Hematopoietic multipotent progenitor cell (in vitro differentiated cells): ENCODE data around the gene S100A3. TPM values are rescaled to one million over a fixed set of nuclear protein-coding genes. Genes with fewer than 3 reads are reported as not detected.
"Not testable (repeated sequence)": the region's sequence is repeated elsewhere in the genome, so short reads cannot be mapped to it uniquely, and the experiment has no call there.

Experiments used
- DNase-seq, 3 donors: peaks; one replicate each; pipeline ENCODE4 v3.0.0-alpha.2; 2011 to 2015; ENCODE audit warnings: low read depth in 2 of 3, low spot score in 2 of 3
- total RNA-seq: library from RNA; depleted of rRNA; stranded (reverse); fragments of >200 nt; gene quantifications from one replicate; pipeline ENCODE4 v1.2.3, GENCODE V29; 2012

S100A3 gene
- total RNA-seq = not detected

- no peak for DNase-seq
Measured at GRCh38 chr1:153548722-153549688, at the start of gene S100A3. Gene S100A3 (minus strand): TSS chr1:153549258. CDS start chr1:153548485, 773 bp downstream.

GRCh38 chr1:153598309-153599172 lies 49.5 kb upstream of the S100A3 start:
- DNase-seq = peak in 2 of 3 donors; percentile 90 to 97

GRCh38 chr1:153597206-153597605 lies 48.1 kb upstream of the S100A3 start:
- no peak for DNase-seq

- no peak for DNase-seq
Measured at GRCh38 chr1:153592748-153593147, 43.7 kb upstream of the S100A3 start.

GRCh38 chr1:153588482-153588881 lies 39.4 kb upstream of the S100A3 start:
- DNase-seq = no peak

- DNase-seq = not testable (repeated sequence)
Measured at GRCh38 chr1:153588033-153588432, 39.0 kb upstream of the S100A3 start.

- DNase-seq = no peak
Measured at GRCh38 chr1:153587314-153587713, 38.3 kb upstream of the S100A3 start.

GRCh38 chr1:153586347-153586746 lies 37.3 kb upstream of the S100A3 start:
- no peak for DNase-seq

- DNase-seq = no peak
Measured at GRCh38 chr1:153585006-153585405, 35.9 kb upstream of the S100A3 start.

GRCh38 chr1:153583976-153584375 lies 34.9 kb upstream of the S100A3 start:
- DNase-seq = no peak

- not testable (repeated sequence) for DNase-seq
Measured at GRCh38 chr1:153583514-153583913, 34.5 kb upstream of the S100A3 start.

GRCh38 chr1:153582836-153583235 lies 33.8 kb upstream of the S100A3 start:
- DNase-seq = not testable (repeated sequence)

- no peak for DNase-seq
Measured at GRCh38 chr1:153578936-153579335, 29.9 kb upstream of the S100A3 start.

- DNase-seq = no peak
Measured at GRCh38 chr1:153578490-153578889, 29.4 kb upstream of the S100A3 start.

GRCh38 chr1:153577624-153578051 lies 28.6 kb upstream of the S100A3 start:
- DNase-seq = no peak

- DNase-seq = no peak
Measured at GRCh38 chr1:153577138-153577537, 28.1 kb upstream of the S100A3 start.

GRCh38 chr1:153575497-153575896 lies 26.4 kb upstream of the S100A3 start:
- not testable (repeated sequence) for DNase-seq

GRCh38 chr1:153575081-153575491 lies 26.0 kb upstream of the S100A3 start:
- DNase-seq = not testable (repeated sequence)

- DNase-seq = peak in 1 of 3 donors; percentile 49
Measured at GRCh38 chr1:153573351-153573750, 24.3 kb upstream of the S100A3 start.

GRCh38 chr1:153572569-153573015 lies 23.5 kb upstream of the S100A3 start:
- peak in 2 of 3 donors; percentile 81 to 87 for DNase-seq

GRCh38 chr1:153571706-153572105 lies 22.6 kb upstream of the S100A3 start:
- DNase-seq = no peak
